HepG2 (cell line): ENCODE data around the gene SLC24A4.

ENCODE experiments used
- JUND ChIP-seq: sonication (generic); formaldehyde crosslinking; IDR thresholded peaks from 2 replicates; pipeline ENCODE4 v1.8.0; 2022; ENCODE audit warnings: mild to moderate bottlenecking, missing genetic modification reagents
- KDM3A ChIP-seq: IDR thresholded peaks from 2 replicates; pipeline ENCODE4 v1.6.1; 2018; ENCODE audit warnings: low read depth, missing compliant biosample characterization
- RAD51 ChIP-seq: fragments of 450-650 bp; IDR thresholded peaks from 2 replicates; pipeline ENCODE4 v1.6.1; 2016; ENCODE audit warnings: borderline replicate concordance
- REXO4 ChIP-seq: sonication (generic); formaldehyde crosslinking; IDR thresholded peaks from 2 replicates; pipeline ENCODE4 v1.8.0; 2022; ENCODE audit warnings: missing genetic modification reagents, mild to moderate bottlenecking, borderline replicate concordance
- ZNF260 ChIP-seq: sonication (generic); formaldehyde crosslinking; IDR thresholded peaks from 2 replicates; pipeline ENCODE4 v1.4.0; 2020; ENCODE audit warnings: missing genetic modification reagents, low read depth, mild to moderate bottlenecking, borderline replicate concordance
- ZNF274 ChIP-seq: sonication (generic); formaldehyde crosslinking; IDR thresholded peaks from 2 replicates; pipeline ENCODE4 v1.5.1; 2020; ENCODE audit warnings: mild to moderate bottlenecking, missing genetic modification reagents

DNA sequence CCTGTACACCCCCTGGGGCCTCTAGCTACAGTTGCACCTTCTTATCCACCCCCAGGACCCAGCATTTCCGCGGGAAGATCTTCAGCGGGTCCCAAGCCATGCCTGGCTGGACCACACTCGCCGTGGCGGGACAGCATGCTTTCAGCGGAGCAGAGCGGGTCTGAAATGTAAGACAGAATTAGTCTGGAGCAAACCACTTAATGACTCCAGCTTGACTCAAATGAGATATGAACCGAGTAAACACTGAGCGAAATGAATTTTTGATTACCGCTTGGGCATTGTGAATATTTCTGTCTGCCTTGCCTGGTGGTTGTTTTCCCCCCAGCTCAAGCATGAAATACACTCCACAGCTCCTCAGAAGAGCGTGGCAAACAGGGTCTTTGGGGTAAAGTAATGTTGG lies 60.8 kb downstream of the SLC24A4 start:
- TF ChIP-seq ZNF274 = no peak
- no peak for TF ChIP-seq JUND (CRISPR knock-in tag)
- TF ChIP-seq RAD51 = no peak
- no peak for TF ChIP-seq REXO4 (CRISPR knock-in tag)
- no peak for TF ChIP-seq ZNF260 (CRISPR knock-in tag)
- no peak for TF ChIP-seq KDM3A (CRISPR knock-in tag)
